ENCODE data around the gene CFAP57. TPM values are rescaled to one million over a fixed set of nuclear protein-coding genes. Genes with fewer than 3 reads are reported as not detected.
"Not testable (repeated sequence)": the region's sequence is repeated elsewhere in the genome, so short reads cannot be mapped to it uniquely, and the experiment has no call there.

CFAP57 gene
- polyA plus RNA-seq, 2 of the 4 experiments (the other 2 are of a cell fraction) = 0.54 to 0.80 TPM

DNA sequence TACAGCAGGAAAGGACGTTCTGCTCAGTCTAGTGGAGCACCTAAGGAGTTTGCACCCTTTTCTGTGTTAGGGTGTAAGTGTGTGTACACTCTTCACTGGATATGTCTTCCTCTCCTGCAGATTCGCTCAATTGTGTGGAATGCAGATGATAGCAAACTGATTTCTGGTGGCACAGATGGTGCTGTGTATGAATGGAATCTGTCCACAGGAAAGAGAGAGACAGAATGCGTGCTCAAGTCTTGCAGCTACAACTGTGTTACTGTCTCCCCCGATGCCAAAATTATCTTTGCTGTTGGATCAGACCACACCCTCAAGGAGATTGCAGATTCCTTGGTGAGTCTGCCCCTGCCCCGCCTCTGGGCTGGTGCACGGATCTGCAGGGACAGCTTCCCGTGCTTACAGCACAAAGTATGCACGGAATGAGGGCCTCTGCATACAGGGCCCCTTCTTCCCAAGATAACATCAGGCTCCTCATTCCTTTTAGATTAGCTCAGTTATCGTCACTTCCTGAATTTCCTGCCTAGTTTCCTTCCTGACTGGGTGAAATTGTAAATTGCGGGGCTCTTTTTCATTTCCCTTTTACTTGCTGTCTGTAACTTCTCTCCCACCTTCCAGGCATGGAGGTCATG, 34.6 kb downstream of the CFAP57 start (continued):
- TF ChIP-seq, protein P1, sequence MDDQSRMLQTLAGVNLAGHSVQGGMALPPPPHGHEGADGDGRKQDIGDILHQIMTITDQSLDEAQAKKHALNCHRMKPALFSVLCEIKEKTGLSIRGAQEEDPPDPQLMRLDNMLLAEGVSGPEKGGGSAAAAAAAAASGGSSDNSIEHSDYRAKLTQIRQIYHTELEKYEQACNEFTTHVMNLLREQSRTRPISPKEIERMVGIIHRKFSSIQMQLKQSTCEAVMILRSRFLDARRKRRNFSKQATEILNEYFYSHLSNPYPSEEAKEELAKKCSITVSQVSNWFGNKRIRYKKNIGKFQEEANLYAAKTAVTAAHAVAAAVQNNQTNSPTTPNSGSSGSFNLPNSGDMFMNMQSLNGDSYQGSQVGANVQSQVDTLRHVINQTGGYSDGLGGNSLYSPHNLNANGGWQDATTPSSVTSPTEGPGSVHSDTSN (IDR thresholded peaks at IDR 0.05) = 0 out of 2 replicates have a peak, but pooled peaks have one; percentile 37
- TF ChIP-seq FOSB (CRISPR knock-in tag; IDR thresholded peaks at IDR 0.05) (no peak), SREBF2 (IDR thresholded peaks at IDR 0.05) (no peak), NR3C1 (IDR thresholded peaks at IDR 0.05) (no peak), MYC (IDR thresholded peaks at IDR 0.05; ENCODE audit: borderline replicate concordance, low read length) (no peak), POLR2A (IDR thresholded peaks at IDR 0.05; ENCODE audit: low read length) (peak; percentile 7; the same call in 1 of the 2 replicates), MAFK (IDR thresholded peaks at IDR 0.05; ENCODE audit: partially characterized antibody) (no peak), CBX8 (IDR thresholded peaks at IDR 0.05) (no peak)

DNA sequence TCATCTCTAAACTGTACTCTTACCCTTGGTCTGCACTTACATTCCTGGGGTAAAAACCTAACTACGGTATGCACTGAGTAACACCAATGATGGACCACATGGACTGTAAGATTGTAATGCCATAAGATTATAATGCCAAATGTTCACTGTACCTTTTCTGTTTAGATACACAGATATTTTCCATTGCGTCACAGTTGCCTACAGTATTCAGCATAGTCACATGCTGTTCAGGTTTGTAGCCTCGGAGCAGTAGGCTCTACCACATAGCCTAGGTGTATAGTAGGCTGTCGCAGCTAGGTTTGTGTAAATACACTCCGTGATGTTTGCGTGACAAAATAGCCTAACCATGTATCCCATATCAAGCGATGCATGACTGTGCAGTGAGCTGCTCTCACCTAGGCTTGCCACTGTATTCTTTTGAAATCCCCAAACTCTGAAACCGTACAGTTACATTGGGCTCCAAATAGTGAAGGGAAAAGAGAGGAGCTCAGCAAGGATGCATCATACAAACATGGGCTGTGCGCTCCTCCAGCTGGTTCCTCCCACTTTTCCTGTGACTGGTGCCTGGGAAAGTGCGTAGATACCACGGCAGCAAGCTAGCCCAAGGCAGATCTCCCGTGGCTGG, 35.2 kb downstream of the CFAP57 start:
- peak; percentile 26 to 71 for DNase-seq (ENCODE audit: low read depth in 1 of 2, low spot score in 1 of 2)

DNA sequence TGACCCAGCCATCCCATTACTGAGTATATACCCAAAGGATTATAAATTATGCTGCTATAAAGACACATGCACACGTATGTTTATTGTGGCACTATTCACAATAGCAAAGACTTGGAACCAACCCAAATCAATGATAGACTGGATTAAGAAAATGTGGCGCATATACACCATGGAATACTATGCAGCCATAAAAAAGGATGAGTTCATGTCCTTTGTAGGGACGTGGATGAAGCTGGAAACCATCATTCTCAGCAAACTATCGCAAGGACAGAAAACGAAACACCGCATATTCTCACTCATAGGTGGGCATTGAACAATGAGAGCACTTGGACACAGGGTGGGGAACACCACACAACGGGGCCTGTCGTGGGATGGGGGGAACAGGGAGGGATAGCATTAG, 36.1 kb downstream of the CFAP57 start:
- peaks cover 26% of the 10 kb centered on the region for H3K4me1 ChIP-seq
- H3K27ac ChIP-seq; DNase-seq (ENCODE audit: low read depth in 1 of 2, low spot score in 1 of 2); ATAC-seq; CTCF ChIA-PET; H3K4me2 ChIP-seq; H3K9me3 ChIP-seq; FAIRE-seq; H3K4me3 ChIP-seq: not testable (repeated sequence)
- POLR2A ChIA-PET = interaction anchor here (1.2 to 2.3 kb wide), 2 partner anchors 37 to 140 kb away, joined by 4 to 19 read pairs; partner anchors contain the start of genes CFAP57 and EBNA1BP2
- 94% methylated on average over 8 of the region's 8 CpGs for WGBS (ENCODE audit: missing lambda C conversion rate)

More for the DNA sequence above, 35.2 kb downstream of the CFAP57 start:
- Histone ChIP-seq H3K4me3 (peak overlapping the region; percentile 23), H3K9me3 (0 out of 3 replicates have a peak, but pooled peaks cover 3% of the 10 kb centered on the region), H3K4me2 (peak overlapping the region; percentile 84), H3K27ac (peak overlapping the region; percentile 89 to 92), H3K4me1 (peaks cover 26% of the 10 kb centered on the region)
- 13% methylated on average over 11 of the region's 12 CpGs for WGBS (ENCODE audit: missing lambda C conversion rate)
- no peak for FAIRE-seq
- TF ChIP-seq CBX8 (IDR thresholded peaks at IDR 0.05) (no peak), SMC3 (IDR thresholded peaks at IDR 0.05) (no peak), ZC3H11A (IDR thresholded peaks at IDR 0.05) (no peak), ESRRA (IDR thresholded peaks at IDR 0.05; ENCODE audit: borderline replicate concordance, low read length) (no peak), JUN (IDR thresholded peaks at IDR 0.05) (0 out of 5 replicates have a peak, but pooled peaks of 1 of the 2 experiments have one; percentile 9), HOXB13 (CRISPR knock-in tag; IDR thresholded peaks at IDR 0.05; ENCODE audit: low read depth) (no peak), CBX2 (IDR thresholded peaks at IDR 0.05; ENCODE audit: borderline replicate concordance, low read depth) (no peak), NPAS2 (CRISPR knock-in tag; IDR thresholded peaks at IDR 0.05; ENCODE audit: borderline replicate concordance) (no peak), PHF8 (IDR thresholded peaks at IDR 0.05; ENCODE audit: borderline replicate concordance, low read depth) (no peak), TP53 (CRISPR knock-in tag; IDR thresholded peaks at IDR 0.05) (peak; percentile 27; the same call in 1 of the 2 replicates)
- TF ChIP-seq, protein P2, sequence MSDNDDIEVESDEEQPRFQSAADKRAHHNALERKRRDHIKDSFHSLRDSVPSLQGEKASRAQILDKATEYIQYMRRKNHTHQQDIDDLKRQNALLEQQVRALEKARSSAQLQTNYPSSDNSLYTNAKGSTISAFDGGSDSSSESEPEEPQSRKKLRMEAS (IDR thresholded peaks at IDR 0.05) = peak; percentile 13; the same call in 1 of the 2 replicates
- TF ChIP-seq, protein P3, sequence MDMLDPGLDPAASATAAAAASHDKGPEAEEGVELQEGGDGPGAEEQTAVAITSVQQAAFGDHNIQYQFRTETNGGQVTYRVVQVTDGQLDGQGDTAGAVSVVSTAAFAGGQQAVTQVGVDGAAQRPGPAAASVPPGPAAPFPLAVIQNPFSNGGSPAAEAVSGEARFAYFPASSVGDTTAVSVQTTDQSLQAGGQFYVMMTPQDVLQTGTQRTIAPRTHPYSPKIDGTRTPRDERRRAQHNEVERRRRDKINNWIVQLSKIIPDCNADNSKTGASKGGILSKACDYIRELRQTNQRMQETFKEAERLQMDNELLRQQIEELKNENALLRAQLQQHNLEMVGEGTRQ (IDR thresholded peaks at IDR 0.05) = 0 out of 2 replicates have a peak, but pooled peaks have one; percentile 7
- TF ChIP-seq, protein P4, sequence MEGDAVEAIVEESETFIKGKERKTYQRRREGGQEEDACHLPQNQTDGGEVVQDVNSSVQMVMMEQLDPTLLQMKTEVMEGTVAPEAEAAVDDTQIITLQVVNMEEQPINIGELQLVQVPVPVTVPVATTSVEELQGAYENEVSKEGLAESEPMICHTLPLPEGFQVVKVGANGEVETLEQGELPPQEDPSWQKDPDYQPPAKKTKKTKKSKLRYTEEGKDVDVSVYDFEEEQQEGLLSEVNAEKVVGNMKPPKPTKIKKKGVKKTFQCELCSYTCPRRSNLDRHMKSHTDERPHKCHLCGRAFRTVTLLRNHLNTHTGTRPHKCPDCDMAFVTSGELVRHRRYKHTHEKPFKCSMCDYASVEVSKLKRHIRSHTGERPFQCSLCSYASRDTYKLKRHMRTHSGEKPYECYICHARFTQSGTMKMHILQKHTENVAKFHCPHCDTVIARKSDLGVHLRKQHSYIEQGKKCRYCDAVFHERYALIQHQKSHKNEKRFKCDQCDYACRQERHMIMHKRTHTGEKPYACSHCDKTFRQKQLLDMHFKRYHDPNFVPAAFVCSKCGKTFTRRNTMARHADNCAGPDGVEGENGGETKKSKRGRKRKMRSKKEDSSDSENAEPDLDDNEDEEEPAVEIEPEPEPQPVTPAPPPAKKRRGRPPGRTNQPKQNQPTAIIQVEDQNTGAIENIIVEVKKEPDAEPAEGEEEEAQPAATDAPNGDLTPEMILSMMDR (IDR thresholded peaks at IDR 0.05) = no peak
- TF ChIP-seq, protein P5, sequence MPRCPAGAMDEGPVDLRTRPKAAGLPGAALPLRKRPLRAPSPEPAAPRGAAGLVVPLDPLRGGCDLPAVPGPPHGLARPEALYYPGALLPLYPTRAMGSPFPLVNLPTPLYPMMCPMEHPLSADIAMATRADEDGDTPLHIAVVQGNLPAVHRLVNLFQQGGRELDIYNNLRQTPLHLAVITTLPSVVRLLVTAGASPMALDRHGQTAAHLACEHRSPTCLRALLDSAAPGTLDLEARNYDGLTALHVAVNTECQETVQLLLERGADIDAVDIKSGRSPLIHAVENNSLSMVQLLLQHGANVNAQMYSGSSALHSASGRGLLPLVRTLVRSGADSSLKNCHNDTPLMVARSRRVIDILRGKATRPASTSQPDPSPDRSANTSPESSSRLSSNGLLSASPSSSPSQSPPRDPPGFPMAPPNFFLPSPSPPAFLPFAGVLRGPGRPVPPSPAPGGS (IDR thresholded peaks at IDR 0.05) = no peak
- TF ChIP-seq, protein P1 (IDR thresholded peaks at IDR 0.05) = no peak
- POLR2A ChIA-PET = interaction anchor here (1.0 to 2.3 kb wide), 4 partner anchors 19 to 150 kb away, joined by 4 to 19 read pairs (median 8); partner anchors contain the start of genes CDC20, CFAP57 and EBNA1BP2
- CTCF ChIA-PET = interaction anchor here (2.4 kb wide), 1 partner anchor 19 kb away, joined by 9 read pairs; no protein-coding TSS in a partner anchor
- peak; percentile 72 to 80 for ATAC-seq
